Measurements from ENCODE around the gene INPP4B.
A peak's percentile ranks its signal among the peaks of the same experiment; 100 is the strongest.

Gene INPP4B

DNA sequence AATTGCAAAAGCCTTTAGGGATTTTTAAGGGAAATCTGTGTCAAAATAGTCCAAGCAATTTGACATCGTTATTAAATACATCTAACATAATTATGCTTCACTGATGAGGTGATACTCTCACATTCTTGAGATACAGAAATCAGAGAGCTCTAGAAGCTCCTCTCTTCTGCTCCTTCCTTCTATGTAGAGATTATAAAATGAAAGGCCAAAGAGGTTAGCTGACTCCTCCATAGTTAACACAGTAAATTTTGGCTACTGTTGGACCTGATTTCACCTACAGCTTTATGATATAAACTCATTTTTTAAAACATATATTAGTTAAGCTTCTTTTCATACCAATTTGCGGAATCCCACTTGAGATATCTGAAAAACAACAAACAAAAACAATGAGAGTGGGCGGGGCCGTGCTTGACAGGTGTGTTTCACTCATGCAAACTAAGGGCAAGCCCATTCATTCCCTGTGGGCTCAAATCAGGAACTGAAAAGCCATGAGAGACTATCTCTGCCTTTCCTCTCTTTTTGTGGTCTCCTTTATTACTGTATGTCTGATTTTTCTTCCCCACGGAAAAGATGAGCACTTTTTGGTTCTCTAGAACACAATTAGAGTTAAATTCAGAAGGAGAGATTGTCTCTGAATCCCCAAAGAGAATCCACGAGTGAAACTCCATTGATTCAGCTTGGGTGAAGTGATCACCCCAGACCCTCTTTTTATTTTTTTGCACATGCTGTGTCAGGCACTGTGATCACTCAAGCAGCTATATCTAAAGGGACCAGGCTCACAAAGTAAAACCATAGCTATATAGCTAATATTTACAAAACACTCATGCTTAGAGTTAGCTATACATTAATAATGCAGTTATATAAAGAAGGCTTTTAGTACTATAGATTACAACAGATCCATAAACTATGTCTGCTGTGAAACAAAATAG, 643.4 kb downstream of the INPP4B start:
- H3K9me3 Mint-ChIP-seq: no peaks in the 10 kb centered on the region
- H3K4me1 Mint-ChIP-seq: no peaks in the 10 kb centered on the region
- H3K27ac Mint-ChIP-seq: peak overlapping the region in 1 of 2 donors; percentile 21
- DNase-seq: no peak
- no peak overlapping the region for H3K4me3 Mint-ChIP-seq
- H3K27me3 Mint-ChIP-seq: no peaks in the 10 kb centered on the region
- ATAC-seq: no peak

DNA sequence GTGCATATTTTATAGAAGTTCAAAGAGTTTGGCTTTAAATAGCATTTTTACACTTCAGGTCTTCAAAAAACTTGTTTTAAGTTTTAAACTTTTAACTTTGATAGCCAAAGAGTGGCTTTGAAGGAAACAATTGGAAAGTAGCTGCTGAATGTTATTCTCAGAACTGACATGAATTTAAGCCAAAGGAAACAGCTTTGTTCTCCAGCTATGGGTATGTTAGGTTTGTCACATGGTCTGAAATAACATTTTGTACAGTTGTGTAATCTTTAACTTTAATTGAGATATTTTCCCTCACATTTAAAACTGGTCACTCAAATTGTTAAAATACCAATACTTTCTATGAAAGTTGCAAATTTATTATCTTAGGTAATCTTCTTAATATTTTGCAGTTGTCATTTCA, 645.1 kb downstream of the INPP4B start:
- ATAC-seq (no peak), DNase-seq (no peak)
- no peaks in the 10 kb centered on the region for H3K27me3 Mint-ChIP-seq
- H3K4me1 Mint-ChIP-seq: no peaks in the 10 kb centered on the region
- no peaks in the 10 kb centered on the region for H3K9me3 Mint-ChIP-seq
- H3K4me3 Mint-ChIP-seq: no peak overlapping the region
- H3K27ac Mint-ChIP-seq: no peak overlapping the region

DNA sequence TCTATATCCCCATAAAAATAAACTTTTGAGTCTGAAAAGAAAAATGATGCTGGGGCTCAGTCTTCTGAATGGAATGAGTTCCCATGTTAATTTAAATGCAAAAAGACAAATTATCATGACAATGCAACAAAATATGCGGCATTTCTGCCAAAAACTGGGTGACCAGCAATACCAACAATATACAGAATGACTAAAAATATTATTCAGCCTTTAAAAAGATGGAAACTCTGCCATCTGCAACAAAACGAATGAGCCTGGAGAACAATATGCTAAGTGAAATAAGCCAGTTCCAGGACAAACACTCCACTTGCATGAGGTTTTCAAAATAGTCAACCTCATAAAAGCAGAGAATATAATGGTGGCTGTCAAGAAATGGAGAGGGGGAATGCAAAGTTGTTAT, 651.2 kb downstream of the INPP4B start:
- H3K27ac Mint-ChIP-seq: no peak overlapping the region

DNA sequence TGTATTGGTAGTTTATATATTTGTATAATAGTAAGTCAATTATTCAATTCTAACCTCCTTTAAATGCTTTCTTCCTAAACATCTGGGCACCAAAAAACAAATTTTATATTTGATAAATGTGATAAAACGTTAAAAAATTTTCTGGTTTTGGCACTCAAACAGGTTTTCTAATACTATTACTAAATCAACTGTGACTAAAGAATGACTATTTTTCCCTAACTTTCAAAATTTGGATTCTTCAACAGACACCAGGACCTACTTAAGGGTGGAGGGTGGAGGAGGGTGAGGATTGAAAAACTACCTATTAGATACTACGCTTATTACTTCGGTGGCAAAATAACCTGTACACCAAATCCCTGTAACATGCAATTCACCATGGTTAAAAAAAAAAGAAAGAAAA, 654.2 kb downstream of the INPP4B start:
- no peaks in the 10 kb centered on the region for H3K9me3 Mint-ChIP-seq
- DNase-seq (no peak), ATAC-seq (no peak)
- no peak overlapping the region for H3K27ac Mint-ChIP-seq
- H3K27me3 Mint-ChIP-seq: no peaks in the 10 kb centered on the region
- H3K4me1 Mint-ChIP-seq: no peaks in the 10 kb centered on the region
- no peak overlapping the region for H3K4me3 Mint-ChIP-seq

More for the DNA sequence above, 651.2 kb downstream of the INPP4B start:
- ATAC-seq: no peak
- no peaks in the 10 kb centered on the region for H3K4me1 Mint-ChIP-seq
- no peak for DNase-seq
- H3K9me3 Mint-ChIP-seq: no peaks in the 10 kb centered on the region
- H3K27me3 Mint-ChIP-seq: no peaks in the 10 kb centered on the region
- H3K4me3 Mint-ChIP-seq: no peak overlapping the region

DNA sequence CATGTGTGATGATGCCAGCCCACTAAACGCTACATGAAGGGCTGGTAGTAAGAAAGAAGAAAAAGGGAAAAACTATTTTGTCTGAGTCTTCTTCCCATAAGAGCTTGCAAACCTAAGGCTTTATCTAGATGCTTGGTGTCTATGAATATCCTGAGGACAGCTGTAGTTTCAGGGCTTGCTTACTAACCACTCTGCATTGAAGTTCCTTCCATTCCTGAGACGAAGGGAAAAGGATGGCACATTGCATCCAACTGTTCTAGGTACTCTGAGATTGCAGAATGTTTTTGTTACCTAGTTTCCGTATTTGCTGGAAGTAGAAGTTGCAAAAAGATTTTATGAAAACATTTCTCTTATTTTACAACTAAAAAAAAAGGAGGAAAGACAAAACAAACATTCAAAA, 665.1 kb downstream of the INPP4B start:
- Mint-ChIP-seq H3K4me1 (no peaks in the 10 kb centered on the region), H3K4me3 (no peak overlapping the region), H3K27ac (no peak overlapping the region), H3K27me3 (no peaks in the 10 kb centered on the region), H3K9me3 (no peaks in the 10 kb centered on the region)
- ATAC-seq: no peak
- DNase-seq: no peak

DNA sequence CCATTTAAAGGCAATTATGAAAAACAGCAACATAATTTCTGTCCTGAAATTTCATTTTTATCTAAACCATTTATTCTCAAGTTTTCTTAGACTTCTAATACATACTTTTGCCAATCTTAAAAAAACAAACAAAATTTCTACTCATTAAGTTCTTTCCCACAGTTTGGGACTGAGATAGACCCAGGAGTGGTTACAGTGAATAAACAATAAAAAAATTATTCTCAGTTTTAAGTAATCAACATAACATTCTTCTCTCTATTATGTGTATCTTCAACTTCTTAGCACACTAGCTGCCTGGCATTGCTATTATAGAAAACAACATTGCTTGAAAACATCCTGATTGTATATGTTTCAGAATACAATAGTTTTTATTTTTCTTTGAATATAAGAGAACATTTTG, 676.9 kb downstream of the INPP4B start:
- Mint-ChIP-seq H3K4me3 (no peak overlapping the region), H3K27ac (no peak overlapping the region), H3K27me3 (no peaks in the 10 kb centered on the region)

DNA sequence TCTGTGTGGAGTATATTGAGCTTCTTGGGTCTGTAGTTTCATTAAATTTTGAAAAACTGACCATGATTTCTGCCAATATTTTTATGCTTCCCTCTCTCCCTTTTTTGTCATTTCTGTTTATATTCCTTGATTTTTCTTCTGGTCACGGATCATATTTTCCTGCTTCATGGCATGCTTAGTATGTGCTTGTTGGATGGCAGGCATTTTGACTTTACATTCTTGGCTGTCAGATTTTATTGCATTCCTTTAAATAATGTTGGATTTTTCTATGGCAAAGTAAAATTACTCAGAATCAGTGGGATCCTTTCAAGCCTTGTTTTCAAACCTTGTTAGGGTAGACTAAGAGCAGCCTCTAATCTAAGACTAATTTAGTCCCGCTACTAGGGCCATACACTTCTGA, 677.9 kb downstream of the INPP4B start:
- Mint-ChIP-seq H3K27ac (no peak overlapping the region), H3K27me3 (no peaks in the 10 kb centered on the region), H3K9me3 (no peaks in the 10 kb centered on the region), H3K4me3 (no peak overlapping the region), H3K4me1 (peaks cover 16% of the 10 kb centered on the region)
- DNase-seq (no peak), ATAC-seq (no peak)

More for the DNA sequence above, 676.9 kb downstream of the INPP4B start:
- Mint-ChIP-seq H3K4me1 (peaks cover 16% of the 10 kb centered on the region), H3K9me3 (no peaks in the 10 kb centered on the region)
- no peak for DNase-seq
- no peak for ATAC-seq

DNA sequence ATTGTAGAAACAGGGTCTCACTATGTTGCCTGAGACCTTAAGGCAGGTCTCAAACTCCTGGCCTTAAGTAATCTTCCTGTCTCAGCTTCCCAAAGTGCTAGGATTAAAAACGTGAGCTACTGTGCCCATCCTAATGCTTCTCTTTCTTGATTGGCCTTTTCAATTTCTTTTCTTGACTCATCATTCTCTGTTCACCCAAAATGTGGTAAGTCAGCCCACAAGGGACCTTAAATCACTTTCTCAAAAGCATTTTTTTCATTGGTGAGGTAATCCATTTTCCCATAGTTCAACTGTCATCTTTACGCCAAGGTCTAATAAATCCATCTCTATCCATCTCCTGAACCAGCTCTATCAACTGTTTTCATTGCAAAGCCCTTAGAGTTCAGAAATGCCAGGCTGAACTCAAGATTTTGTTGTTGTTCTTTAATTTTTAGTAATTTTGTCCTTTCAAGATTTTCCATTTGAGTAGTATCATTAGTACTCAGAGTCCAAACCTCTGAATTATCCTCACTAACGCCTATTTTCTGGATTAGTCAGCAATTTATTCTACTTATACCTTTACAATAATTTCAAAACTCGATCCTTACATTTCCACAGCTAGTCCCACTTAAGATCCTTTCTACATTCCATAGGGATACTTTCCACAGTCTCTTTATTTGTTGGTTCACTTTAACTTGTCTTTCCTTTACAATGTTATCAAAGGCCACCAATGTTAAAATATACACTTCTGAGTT, 681.2 kb downstream of the INPP4B start:
- DNase-seq (no peak), ATAC-seq (no peak)
- Mint-ChIP-seq H3K4me1 (peaks cover 16% of the 10 kb centered on the region), H3K4me3 (no peak overlapping the region), H3K27ac (no peak overlapping the region), H3K9me3 (no peaks in the 10 kb centered on the region), H3K27me3 (no peaks in the 10 kb centered on the region)

DNA sequence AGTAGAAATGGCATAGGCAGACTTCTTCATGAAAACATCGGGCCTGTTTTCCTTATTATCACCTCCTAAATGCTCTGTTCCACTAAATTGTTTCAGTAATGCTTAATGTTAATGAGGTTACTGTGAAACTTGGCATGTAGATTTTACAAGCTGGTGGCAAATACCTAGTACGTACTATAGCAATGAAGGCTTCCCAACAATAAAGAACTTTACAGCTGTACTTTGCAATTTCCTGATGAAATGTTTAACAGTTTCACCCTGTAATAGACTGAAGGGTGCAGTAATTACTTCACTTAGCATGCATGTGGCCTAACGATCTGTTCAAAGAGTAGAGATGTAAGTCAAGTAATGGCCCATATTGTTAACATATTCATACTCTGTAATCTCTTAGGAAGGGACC, 685.0 kb downstream of the INPP4B start:
- H3K4me3 Mint-ChIP-seq: no peak overlapping the region
- DNase-seq (no peak), ATAC-seq (no peak)
- H3K9me3 Mint-ChIP-seq: no peaks in the 10 kb centered on the region
- no peaks in the 10 kb centered on the region for H3K27me3 Mint-ChIP-seq
- no peak overlapping the region for H3K27ac Mint-ChIP-seq
- H3K4me1 Mint-ChIP-seq: peaks cover 11% of the 10 kb centered on the region

DNA sequence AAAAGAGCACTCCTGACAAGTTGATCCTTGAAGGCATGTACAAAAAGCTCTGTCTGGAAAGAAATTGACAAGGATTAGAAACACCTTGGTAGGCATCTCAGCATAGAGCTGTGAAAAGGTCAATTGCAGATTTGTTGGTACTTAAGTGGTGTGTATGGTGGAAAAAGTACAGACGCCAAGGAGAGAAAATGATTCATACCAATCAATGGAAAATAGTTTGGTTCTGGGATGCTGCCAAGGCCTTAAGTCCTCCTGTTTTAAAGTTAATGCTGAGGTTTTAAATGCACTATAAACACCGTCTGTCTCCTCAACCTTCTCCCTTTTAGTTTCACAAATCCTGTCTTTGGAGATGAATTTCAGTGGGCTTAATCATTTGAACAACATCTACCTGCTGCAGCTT, 685.6 kb downstream of the INPP4B start:
- no peak overlapping the region for H3K4me3 Mint-ChIP-seq
- H3K27ac Mint-ChIP-seq: no peak overlapping the region
- H3K27me3 Mint-ChIP-seq: no peaks in the 10 kb centered on the region
- DNase-seq: no peak
- H3K9me3 Mint-ChIP-seq: no peaks in the 10 kb centered on the region
- no peak for ATAC-seq
- H3K4me1 Mint-ChIP-seq: peaks cover 10% of the 10 kb centered on the region

DNA sequence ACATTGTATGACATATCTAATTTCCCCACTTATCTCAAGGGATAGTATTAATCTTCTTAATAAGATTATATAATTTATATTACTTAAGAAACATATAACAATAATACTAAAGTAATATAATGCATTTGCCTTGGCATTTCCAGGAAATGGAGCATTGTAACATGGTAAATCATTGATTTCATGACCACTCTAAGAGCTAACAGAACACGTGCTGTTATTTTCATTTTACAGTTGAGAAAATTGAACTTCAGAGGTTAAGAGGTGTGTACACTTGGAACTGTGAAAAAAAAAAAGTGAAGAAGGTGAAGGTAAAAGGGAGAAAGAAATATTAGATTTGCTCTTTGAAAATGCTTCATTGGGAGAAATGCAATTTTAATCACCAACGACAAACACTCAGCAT, 687.1 kb downstream of the INPP4B start:
- Mint-ChIP-seq H3K9me3 (no peaks in the 10 kb centered on the region), H3K4me3 (no peak overlapping the region), H3K27me3 (no peaks in the 10 kb centered on the region), H3K27ac (no peak overlapping the region), H3K4me1 (no peaks in the 10 kb centered on the region)
- no peak for DNase-seq
- no peak for ATAC-seq

DNA sequence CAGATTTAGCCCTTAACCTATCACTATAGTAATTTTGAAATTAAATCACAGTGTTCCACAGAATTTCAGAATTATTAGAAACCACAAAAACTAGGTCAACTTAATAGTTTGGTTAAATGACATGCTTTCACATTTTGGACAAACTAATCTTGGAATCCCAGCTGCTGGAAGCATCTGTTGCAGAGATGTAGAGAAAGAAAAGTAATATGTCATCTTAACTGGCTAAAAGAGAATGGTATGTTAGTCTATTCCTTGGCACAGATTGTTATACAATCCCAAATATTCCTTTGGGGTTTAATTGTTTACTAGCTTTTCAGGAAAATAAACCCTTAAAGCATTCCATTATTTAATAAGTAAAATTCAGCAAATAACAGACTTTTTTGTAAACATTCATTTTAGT, 689.8 kb downstream of the INPP4B start:
- DNase-seq (no peak), ATAC-seq (no peak)
- Mint-ChIP-seq H3K9me3 (no peaks in the 10 kb centered on the region), H3K4me3 (no peak overlapping the region), H3K27ac (no peak overlapping the region), H3K27me3 (no peaks in the 10 kb centered on the region), H3K4me1 (no peaks in the 10 kb centered on the region)

DNA sequence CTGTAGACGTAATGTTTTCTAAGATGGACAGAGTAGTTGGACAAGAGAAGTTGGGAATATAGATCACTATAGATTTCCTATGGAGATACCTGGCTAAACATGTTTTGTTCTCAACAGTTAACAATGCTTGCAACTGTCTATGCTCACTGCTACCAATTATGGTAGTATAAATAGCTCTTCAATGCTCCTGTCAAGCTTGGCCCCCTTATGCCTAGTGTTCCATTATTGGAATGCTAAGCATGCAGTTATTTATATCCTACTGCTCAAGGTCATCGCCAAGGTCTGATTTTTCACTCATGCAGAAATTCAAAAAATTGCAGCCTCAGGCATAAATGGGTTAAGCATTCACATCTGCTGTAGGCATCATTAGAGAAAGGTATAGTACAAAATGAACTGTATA, 690.8 kb downstream of the INPP4B start:
- no peaks in the 10 kb centered on the region for H3K4me1 Mint-ChIP-seq
- ATAC-seq (no peak), DNase-seq (no peak)
- no peak overlapping the region for H3K4me3 Mint-ChIP-seq
- no peaks in the 10 kb centered on the region for H3K9me3 Mint-ChIP-seq
- H3K27me3 Mint-ChIP-seq: no peaks in the 10 kb centered on the region
- no peak overlapping the region for H3K27ac Mint-ChIP-seq

DNA sequence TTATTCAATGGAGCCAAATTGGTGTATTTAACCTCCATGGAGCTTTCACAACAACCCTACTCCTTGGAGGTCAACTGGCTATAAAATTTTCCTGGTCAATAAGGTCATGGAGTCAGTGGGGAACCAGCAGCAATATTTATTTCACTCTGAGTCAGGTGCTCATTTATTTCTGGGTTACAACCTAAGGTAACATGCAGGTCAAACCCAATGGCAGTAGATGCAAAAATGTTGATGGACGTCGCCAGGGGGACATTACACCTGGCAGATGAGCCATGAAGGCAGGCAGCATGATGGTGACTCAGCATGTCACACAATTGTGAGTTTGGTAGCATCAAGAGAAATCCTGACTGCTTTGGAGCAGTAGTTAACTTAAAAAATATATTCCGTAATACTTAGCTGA, 695.6 kb downstream of the INPP4B start:
- H3K4me3 Mint-ChIP-seq: no peak overlapping the region
- peaks cover 9% of the 10 kb centered on the region for H3K4me1 Mint-ChIP-seq
- no peak overlapping the region for H3K27ac Mint-ChIP-seq
- DNase-seq (no peak), ATAC-seq (no peak)
- H3K9me3 Mint-ChIP-seq: no peaks in the 10 kb centered on the region
- H3K27me3 Mint-ChIP-seq: no peaks in the 10 kb centered on the region

DNA sequence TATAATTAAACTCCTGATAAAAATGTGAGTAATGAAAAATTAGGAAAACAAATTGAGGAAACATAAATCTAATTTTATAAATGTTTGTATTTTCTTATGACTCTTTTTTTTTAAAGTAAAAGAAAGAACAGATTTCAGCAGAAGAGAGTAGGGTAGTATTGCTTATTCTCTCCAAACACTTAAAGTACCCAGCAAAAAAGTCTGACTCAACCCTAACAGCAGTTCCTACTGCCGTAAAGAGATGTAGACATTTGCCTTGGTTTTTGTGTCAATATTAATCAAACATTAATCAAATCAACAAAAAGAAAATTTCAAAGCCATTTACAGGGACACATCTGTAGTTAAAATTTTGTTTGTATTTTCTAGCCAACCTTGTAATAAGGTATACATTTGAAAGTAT, 701.3 kb downstream of the INPP4B start:
- H3K4me3 Mint-ChIP-seq: no peak overlapping the region
- ATAC-seq (no peak), DNase-seq (no peak)
- no peaks in the 10 kb centered on the region for H3K9me3 Mint-ChIP-seq
- H3K4me1 Mint-ChIP-seq: peaks cover 16% of the 10 kb centered on the region
- no peak overlapping the region for H3K27ac Mint-ChIP-seq
- H3K27me3 Mint-ChIP-seq: no peaks in the 10 kb centered on the region

DNA sequence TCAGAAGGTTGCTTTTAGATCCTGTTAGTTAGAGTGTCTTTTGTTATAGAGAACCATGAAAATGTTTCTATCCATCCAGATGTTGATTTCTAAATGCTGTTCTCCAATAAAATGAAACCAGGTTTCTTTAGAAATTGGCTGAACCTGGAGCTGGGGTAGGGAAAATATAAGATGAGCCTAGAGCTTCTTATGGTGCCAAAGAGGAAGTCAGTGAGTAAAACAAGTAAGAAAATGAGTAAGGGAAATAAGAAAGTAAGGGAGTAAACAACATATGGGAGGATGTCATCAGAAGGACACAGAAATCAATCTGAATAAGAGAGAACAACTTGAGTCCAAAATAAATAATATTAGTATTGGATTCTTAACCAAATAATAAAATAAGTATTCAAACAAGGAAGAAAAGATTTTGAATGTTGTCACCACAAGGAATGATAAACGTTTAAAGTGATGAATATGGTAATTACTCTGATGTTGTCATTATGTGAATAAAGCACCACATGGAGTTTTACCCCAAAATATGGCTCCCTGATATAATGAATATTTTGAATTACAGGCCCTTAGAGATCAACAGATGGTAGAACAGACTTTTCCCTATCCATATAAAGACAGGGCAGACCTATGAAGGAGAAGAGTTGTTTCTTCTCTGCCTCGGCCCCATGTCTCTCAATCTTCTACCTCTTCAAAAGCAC, 703.6 kb downstream of the INPP4B start:
- ATAC-seq: no peak

More for the DNA sequence above, 703.6 kb downstream of the INPP4B start:
- Mint-ChIP-seq H3K4me3 (no peak overlapping the region), H3K4me1 (peaks cover 13% of the 10 kb centered on the region), H3K27me3 (no peaks in the 10 kb centered on the region), H3K27ac (peak overlapping the region in 1 of 2 donors; percentile 10), H3K9me3 (peaks cover 0 to 7% of the 10 kb centered on the region in 2 donors)
- DNase-seq: no peak
